Neural progenitor cell (in vitro differentiated cells): ENCODE results near the gene NSD1. TPM values are rescaled to one million over a fixed set of nuclear protein-coding genes. Genes with fewer than 3 reads are reported as not detected.

ENCODE experiments used
- DNase-seq: peaks from one replicate; pipeline ENCODE4 v3.0.0-alpha.2; 2016; ENCODE audit warnings: low spot score
- H2AFZ ChIP-seq: fragments of 200-600 bp; sonication (generic); replicated peaks from 2 replicates; pipeline ENCODE4 v1.6.1; 2016; ENCODE audit warnings: antibody characterized with exemption
- H3F3A ChIP-seq: fragments of 200-600 bp; sonication (generic); 2 replicates; pipeline ENCODE4 v1.6.1; 2016; ENCODE audit warnings: antibody characterized with exemption, low read depth
- H3K27ac ChIP-seq: fragments of 200-600 bp; sonication (generic); 2 replicates; pipeline ENCODE4 v1.5.1; 2016; ENCODE audit warnings: mild to moderate bottlenecking
- H3K27me3 ChIP-seq: fragments of 200-600 bp; sonication (generic); 2 replicates; pipeline ENCODE4 v1.6.1; 2016; ENCODE audit warnings: mild to moderate bottlenecking, moderate library complexity
- H3K36me3 ChIP-seq: fragments of 200-600 bp; sonication (generic); 2 replicates; pipeline ENCODE4 v1.5.1; 2016
- H3K4me1 ChIP-seq: fragments of 200-600 bp; sonication (generic); 2 replicates; pipeline ENCODE4 v1.6.1; 2016; ENCODE audit warnings: mixed run types
- H3K4me2 ChIP-seq: fragments of 200-600 bp; sonication (generic); 2 replicates; pipeline ENCODE4 v1.6.1; 2016
- H3K4me3 ChIP-seq: fragments of 200-600 bp; sonication (generic); 2 replicates; pipeline ENCODE4 v1.5.1; 2016
- H3K79me2 ChIP-seq: fragments of 200-600 bp; sonication (generic); 2 replicates; pipeline ENCODE4 v1.6.1; 2016; ENCODE audit warnings: low read depth
- H3K9ac ChIP-seq: fragments of 200-600 bp; sonication (generic); 2 replicates; pipeline ENCODE4 v1.6.1; 2016
- H3K9me3 ChIP-seq: fragments of 200-600 bp; sonication (generic); 2 replicates; pipeline ENCODE4 v1.5.1; 2016; ENCODE audit warnings: low read depth
- H4K20me1 ChIP-seq: fragments of 200-600 bp; sonication (generic); 2 replicates; pipeline ENCODE4 v1.6.1; 2016; ENCODE audit warnings: low read depth
- H3K27ac Mint-ChIP-seq: 3 replicates; pipeline ENCODE4 v1.8.0; 2021; ENCODE audit warnings: mixed read lengths
- H3K27me3 Mint-ChIP-seq: 2 replicates; pipeline ENCODE4 v1.8.0; 2022; ENCODE audit warnings: low read depth, mild to moderate bottlenecking, inconsistent platforms, moderate library complexity, mixed read lengths; ENCODE audit not compliant: insufficient read depth
- H3K36me3 Mint-ChIP-seq: 3 replicates; pipeline ENCODE4 v1.8.0; 2021; ENCODE audit warnings: mixed read lengths
- H3K4me1 Mint-ChIP-seq: 3 replicates; pipeline ENCODE4 v1.8.0; 2021; ENCODE audit warnings: mixed read lengths
- H3K4me3 Mint-ChIP-seq: 3 replicates; pipeline ENCODE4 v1.8.0; 2021; ENCODE audit warnings: mild to moderate bottlenecking, moderate library complexity, mixed read lengths
- H3K9me3 Mint-ChIP-seq: 3 replicates; pipeline ENCODE4 v1.8.0; 2020; ENCODE audit warnings: mixed read lengths
- EZH2 ChIP-seq: fragments of 200-600 bp; sonication (generic); IDR thresholded peaks from 2 replicates; pipeline ENCODE4 v1.6.1; 2017; ENCODE audit warnings: antibody characterized with exemption, mild to moderate bottlenecking, moderate library complexity
- EZH2phosphoT487 ChIP-seq: fragments of 200-600 bp; sonication (generic); IDR thresholded peaks from 2 replicates; pipeline ENCODE4 v1.6.1; 2017; ENCODE audit warnings: antibody characterized with exemption
- total RNA-seq: library from RNA; depleted of rRNA; stranded (reverse); fragments of >200 nt; gene quantifications from 2 replicates; pipeline ENCODE4 v1.2.3, GENCODE V29; 2015; ENCODE audit warnings: low replicate concordance
- TF ChIP-seq, protein P1 (sequence below): fragments of 200-600 bp; sonication (generic); IDR thresholded peaks from 2 replicates; pipeline ENCODE4 v1.5.1; 2017; ENCODE audit warnings: antibody characterized with exemption, mild to moderate bottlenecking

The NSD1 gene
- total RNA-seq, 1 donor from 2014 or later = 114 TPM

DNA sequence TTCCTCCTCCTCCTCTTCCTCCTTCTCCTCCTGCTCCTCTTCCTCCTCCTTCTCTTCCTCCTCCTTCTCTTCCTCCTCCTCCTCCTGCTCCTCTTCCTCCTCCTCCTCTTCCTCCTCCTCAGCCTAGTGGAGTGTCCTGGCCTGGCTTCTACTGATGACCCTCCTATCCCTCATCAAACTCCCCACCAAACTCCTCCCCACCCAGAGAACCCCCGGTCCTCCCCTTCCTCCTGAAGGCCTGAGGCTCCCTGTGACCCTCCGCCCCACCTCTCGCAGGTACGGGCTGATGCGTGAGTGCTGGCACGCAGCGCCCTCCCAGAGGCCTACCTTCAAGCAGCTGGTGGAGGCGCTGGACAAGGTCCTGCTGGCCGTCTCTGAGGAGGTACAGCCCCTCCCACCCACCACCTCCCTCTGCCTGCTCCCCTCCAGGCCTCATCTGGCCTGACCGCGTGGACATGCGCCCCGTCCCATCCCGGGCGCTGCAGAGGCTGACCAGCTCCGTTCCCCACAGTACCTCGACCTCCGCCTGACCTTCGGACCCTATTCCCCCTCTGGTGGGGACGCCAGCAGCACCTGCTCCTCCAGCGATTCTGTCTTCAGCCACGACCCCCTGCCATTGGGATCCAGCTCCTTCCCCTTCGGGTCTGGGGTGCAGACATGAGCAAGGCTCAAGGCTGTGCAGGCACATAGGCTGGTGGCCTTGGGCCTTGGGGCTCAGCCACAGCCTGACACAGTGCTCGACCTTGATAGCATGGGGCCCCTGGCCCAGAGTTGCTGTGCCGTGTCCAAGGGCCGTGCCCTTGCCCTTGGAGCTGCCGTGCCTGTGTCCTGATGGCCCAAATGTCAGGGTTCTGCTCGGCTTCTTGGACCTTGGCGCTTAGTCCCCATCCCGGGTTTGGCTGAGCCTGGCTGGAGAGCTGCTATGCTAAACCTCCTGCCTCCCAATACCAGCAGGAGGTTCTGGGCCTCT lies 36.3 kb upstream of the NSD1 start:
- no peaks in the 10 kb centered on the region for H4K20me1 ChIP-seq
- DNase-seq = no peak
- H3K9me3 Mint-ChIP-seq = no peaks in the 10 kb centered on the region
- no peaks in the 10 kb centered on the region for H3K27me3 ChIP-seq
- H3K27ac Mint-ChIP-seq = no peak overlapping the region
- no peaks in the 10 kb centered on the region for H3K9me3 ChIP-seq
- H3F3A ChIP-seq = no peaks in the 10 kb centered on the region
- no peaks in the 10 kb centered on the region for H3K36me3 Mint-ChIP-seq
- TF ChIP-seq EZH2phosphoT487 (no peak), EZH2 (no peak)
- TF ChIP-seq, protein P1, sequence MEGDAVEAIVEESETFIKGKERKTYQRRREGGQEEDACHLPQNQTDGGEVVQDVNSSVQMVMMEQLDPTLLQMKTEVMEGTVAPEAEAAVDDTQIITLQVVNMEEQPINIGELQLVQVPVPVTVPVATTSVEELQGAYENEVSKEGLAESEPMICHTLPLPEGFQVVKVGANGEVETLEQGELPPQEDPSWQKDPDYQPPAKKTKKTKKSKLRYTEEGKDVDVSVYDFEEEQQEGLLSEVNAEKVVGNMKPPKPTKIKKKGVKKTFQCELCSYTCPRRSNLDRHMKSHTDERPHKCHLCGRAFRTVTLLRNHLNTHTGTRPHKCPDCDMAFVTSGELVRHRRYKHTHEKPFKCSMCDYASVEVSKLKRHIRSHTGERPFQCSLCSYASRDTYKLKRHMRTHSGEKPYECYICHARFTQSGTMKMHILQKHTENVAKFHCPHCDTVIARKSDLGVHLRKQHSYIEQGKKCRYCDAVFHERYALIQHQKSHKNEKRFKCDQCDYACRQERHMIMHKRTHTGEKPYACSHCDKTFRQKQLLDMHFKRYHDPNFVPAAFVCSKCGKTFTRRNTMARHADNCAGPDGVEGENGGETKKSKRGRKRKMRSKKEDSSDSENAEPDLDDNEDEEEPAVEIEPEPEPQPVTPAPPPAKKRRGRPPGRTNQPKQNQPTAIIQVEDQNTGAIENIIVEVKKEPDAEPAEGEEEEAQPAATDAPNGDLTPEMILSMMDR = no peak
- no peak overlapping the region for H3K27ac ChIP-seq
- no peak overlapping the region for H3K4me3 ChIP-seq
- H3K4me2 ChIP-seq = no peak overlapping the region
- no peak overlapping the region for H3K4me3 Mint-ChIP-seq
- H3K36me3 ChIP-seq = no peaks in the 10 kb centered on the region
- H3K79me2 ChIP-seq = no peaks in the 10 kb centered on the region
- no peak overlapping the region for H2AFZ ChIP-seq
- H3K27me3 Mint-ChIP-seq = peaks cover 14% of the 10 kb centered on the region
- H3K4me1 Mint-ChIP-seq = peaks cover 20% of the 10 kb centered on the region
- H3K4me1 ChIP-seq = peaks cover 21% of the 10 kb centered on the region
- H3K9ac ChIP-seq = no peak overlapping the region

DNA sequence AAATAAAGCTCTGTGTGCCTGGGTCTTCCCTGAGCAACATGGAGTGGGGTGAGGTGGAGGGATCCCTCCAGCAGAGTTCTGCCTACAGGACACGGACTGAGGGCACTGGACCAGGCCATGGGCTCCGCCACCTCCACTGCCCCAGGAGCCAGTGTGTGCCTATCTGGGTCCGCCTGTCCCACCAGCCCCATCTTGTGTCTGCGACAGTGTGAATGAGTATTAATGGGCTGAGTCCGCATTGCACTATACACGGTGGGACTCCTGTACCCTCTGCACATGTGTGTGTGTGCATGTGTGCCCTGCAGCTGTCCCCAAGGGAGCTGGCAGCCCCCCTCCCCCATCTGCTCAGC lies 35.5 kb upstream of the NSD1 start:
- no peaks in the 10 kb centered on the region for H3K79me2 ChIP-seq
- H3K27ac Mint-ChIP-seq = no peak overlapping the region
- no peaks in the 10 kb centered on the region for H3F3A ChIP-seq
- peaks cover 21% of the 10 kb centered on the region for H3K4me1 ChIP-seq
- TF ChIP-seq, protein P1 = no peak
- TF ChIP-seq EZH2 = no peak
- H2AFZ ChIP-seq = no peak overlapping the region
- H3K9me3 ChIP-seq = no peaks in the 10 kb centered on the region
- peaks cover 20% of the 10 kb centered on the region for H3K4me1 Mint-ChIP-seq
- H3K4me3 ChIP-seq = no peak overlapping the region
- no peaks in the 10 kb centered on the region for H3K9me3 Mint-ChIP-seq
- H3K27ac ChIP-seq = no peak overlapping the region
- peaks cover 14% of the 10 kb centered on the region for H3K27me3 Mint-ChIP-seq
- no peaks in the 10 kb centered on the region for H3K36me3 ChIP-seq
- no peaks in the 10 kb centered on the region for H3K36me3 Mint-ChIP-seq
- H4K20me1 ChIP-seq = no peaks in the 10 kb centered on the region
- no peak overlapping the region for H3K9ac ChIP-seq
- H3K4me3 Mint-ChIP-seq = no peak overlapping the region
- H3K27me3 ChIP-seq = no peaks in the 10 kb centered on the region
- H3K4me2 ChIP-seq = no peak overlapping the region
- DNase-seq = no peak

DNA sequence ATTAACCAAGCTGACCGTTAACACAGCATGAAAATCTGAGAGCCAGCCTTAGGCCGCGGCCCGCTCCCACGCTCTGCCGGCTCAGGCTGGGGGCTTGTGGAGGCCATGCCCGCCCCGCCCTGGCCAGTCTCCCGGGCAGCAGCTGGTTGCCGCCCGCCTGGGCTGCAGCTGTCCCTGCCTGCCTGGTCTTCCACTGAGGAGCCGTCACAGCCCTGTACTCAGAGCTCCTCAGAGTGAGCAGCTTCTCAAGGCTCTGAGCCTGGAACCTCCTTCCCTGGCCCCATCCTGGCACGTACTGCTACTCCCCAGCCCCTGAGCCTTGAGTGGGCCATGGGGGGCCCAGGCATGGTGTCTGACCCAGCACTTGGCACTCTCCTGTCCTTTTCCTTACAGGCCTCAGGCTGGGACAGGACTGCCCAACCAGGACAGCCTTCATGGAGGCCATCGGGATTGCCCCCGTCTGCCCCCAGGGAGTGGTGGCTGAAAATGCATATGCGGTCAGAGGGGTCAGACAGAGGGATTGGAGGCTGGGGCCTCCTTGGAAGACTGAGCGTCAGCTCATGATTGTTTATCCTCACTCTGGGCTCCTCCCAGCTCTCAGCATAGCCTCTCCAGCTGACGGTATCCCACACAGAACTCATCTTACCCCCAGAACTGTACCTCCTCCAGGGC lies 35.0 kb upstream of the NSD1 start:
- Histone ChIP-seq H3K79me2 (no peaks in the 10 kb centered on the region), H3K4me1 (peaks cover 21% of the 10 kb centered on the region), H3K4me2 (no peak overlapping the region), H3K27me3 (no peaks in the 10 kb centered on the region), H3K27ac (no peak overlapping the region), H3K4me3 (no peak overlapping the region), H3K9me3 (no peaks in the 10 kb centered on the region), H3K36me3 (no peaks in the 10 kb centered on the region), H3F3A (no peaks in the 10 kb centered on the region), H2AFZ (no peak overlapping the region), H4K20me1 (no peaks in the 10 kb centered on the region), H3K9ac (no peak overlapping the region)
- H3K27me3 Mint-ChIP-seq = peaks cover 14% of the 10 kb centered on the region
- H3K27ac Mint-ChIP-seq = peak overlapping the region; percentile 90
- H3K4me1 Mint-ChIP-seq = peaks cover 20% of the 10 kb centered on the region
- no peak for DNase-seq
- H3K9me3 Mint-ChIP-seq = no peaks in the 10 kb centered on the region
- no peak for TF ChIP-seq EZH2
- TF ChIP-seq, protein P1 = no peak
- no peak for TF ChIP-seq EZH2phosphoT487
- no peak overlapping the region for H3K4me3 Mint-ChIP-seq
- H3K36me3 Mint-ChIP-seq = no peaks in the 10 kb centered on the region
